ENCODE results near the gene SLC45A1.
"Not testable (repeated sequence)": the region's sequence is repeated elsewhere in the genome, so short reads cannot be mapped to it uniquely, and the experiment has no call there.

SLC45A1 gene

DNA sequence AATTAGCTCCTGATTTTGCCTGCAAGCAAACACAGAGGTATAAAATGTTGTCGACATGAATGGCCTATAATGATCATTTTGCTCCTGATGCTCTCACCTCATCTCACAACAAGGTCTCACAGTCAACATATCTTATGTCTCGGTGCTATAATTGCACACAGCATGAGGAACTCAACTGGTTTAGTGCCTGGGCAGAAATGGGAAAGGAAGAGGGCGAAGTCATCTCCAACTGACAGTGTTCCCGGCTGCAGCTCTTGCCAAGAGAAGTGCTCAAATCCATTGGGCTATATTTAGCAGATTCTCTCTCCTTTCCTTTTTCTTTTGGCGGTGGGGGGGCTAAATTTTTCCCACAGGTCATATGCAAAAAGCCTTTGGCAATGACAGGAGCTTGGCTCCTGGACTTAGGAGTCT is 53.0 kb downstream of the SLC45A1 start:
- no peak overlapping the region for H3K27ac Mint-ChIP-seq
- H3K36me3 Mint-ChIP-seq, result peaks cover 21 to 32% of the 10 kb centered on the region in 2 donors
- H3K27me3 Mint-ChIP-seq, result no peaks in the 10 kb centered on the region
- H3K9me3 Mint-ChIP-seq, result no peaks in the 10 kb centered on the region
- no peak for ATAC-seq (replicated peaks)
- peaks cover 39 to 67% of the 10 kb centered on the region in 2 donors for H3K4me1 Mint-ChIP-seq
- no peak for DNase-seq
- no peak overlapping the region for H3K4me3 Mint-ChIP-seq

DNA sequence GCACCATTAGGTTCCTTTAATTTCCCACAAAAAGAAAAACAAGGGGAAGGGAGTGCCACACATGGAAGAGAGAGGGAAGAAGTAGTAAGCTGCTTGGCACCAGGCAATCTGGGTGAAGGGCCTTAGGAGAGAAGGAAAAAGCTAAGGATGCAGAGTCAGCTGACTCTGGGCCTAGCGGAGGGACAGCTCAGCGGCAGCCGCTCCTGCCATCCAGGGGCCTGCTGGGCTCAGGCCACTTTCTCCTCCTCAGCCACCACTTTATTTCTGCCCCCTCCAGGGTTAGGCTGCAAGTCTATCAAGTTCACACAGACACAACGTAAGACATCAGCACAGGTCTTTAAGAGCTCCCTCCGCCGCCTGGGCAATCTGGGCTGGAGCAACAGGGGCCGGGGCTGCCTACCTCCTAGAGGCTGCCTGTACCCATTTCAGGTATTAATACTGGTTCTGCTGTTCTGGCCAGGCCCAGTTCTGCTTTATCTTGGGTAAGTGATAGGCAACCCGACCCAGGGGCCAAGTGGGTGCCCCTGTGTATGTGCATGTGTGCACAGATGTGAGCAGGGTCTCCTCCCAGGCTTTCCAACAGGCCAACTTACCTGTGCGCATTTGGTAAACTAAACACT is 53.6 kb downstream of the SLC45A1 start:
- no peak for ATAC-seq (replicated peaks)
- H3K27me3 Mint-ChIP-seq, result no peaks in the 10 kb centered on the region
- peak overlapping the region; percentile 62 for H3K27ac Mint-ChIP-seq
- peaks cover 41 to 67% of the 10 kb centered on the region in 2 donors for H3K4me1 Mint-ChIP-seq
- H3K36me3 Mint-ChIP-seq, result peaks cover 18 to 32% of the 10 kb centered on the region in 2 donors
- no peak for DNase-seq
- H3K9me3 Mint-ChIP-seq, result no peaks in the 10 kb centered on the region
- H3K4me3 Mint-ChIP-seq, result no peak overlapping the region

GRCh38 chr1:8373125-8373524 is 55.2 kb downstream of the SLC45A1 start:
- ATAC-seq (replicated peaks) (no peak), DNase-seq (no peak)
- Mint-ChIP-seq H3K4me1 (peaks cover 32 to 63% of the 10 kb centered on the region in 2 donors), H3K27me3 (no peaks in the 10 kb centered on the region), H3K4me3 (no peak overlapping the region), H3K36me3 (peaks cover 18 to 31% of the 10 kb centered on the region in 2 donors), H3K9me3 (no peaks in the 10 kb centered on the region), H3K27ac (no peak overlapping the region)

DNA sequence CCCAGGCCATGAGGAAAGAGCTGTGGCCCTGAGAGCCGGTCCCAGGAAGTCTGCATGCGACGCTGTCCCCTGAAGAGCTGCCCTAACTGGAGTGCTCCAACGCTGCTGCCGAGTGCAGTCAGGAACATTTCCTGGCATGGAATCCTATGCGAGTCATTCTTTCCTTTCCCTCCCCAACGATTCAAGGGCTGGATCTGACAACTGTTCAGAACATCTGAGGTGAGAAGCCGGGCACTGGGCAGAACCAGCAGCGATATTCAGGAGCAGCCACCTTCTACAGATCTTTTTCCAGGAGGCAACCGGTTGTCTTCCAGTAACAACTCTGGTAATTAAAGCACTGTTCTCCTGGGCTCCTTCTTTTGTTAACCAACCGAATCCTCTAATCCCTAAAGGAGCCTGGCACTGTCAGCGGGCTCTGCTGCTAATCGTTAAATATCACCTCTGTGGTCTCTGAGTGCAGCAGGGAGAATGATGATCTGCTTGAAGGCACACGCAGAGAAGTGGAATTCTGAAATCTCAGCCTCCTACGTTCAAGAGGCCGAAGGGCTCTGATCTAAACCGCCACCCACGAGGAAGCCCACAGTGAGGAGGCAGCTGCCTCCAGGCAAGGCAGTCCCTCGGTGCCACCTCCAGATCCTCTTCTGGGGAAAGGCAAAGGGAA is 55.8 kb downstream of the SLC45A1 start:
- Mint-ChIP-seq H3K27me3 (no peaks in the 10 kb centered on the region), H3K27ac (peak overlapping the region; percentile 73), H3K36me3 (peaks cover 18 to 35% of the 10 kb centered on the region in 2 donors), H3K4me1 (peaks cover 35 to 67% of the 10 kb centered on the region in 2 donors), H3K4me3 (no peak overlapping the region), H3K9me3 (no peaks in the 10 kb centered on the region)
- ATAC-seq (replicated peaks), result no peak
- no peak for DNase-seq

DNA sequence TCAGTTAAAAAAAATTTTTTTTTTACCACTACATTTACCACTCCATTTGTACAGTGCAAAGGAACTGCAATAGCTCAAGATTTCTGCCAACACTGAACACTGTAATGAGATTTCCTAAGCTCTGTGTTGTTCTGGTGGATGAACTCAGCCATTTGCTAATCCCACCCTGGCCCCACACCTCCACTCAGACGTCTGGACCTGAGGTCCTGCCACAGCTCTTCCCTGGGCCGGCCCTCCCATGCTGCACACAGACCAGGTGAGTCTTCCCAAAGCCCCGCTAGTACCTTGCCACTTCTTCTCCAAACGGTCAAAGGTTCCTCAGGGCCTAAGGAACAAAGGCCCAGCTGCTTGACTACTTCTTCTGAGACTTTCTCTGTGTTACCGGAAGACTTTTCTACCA is 56.4 kb downstream of the SLC45A1 start:
- Mint-ChIP-seq H3K27me3 (no peaks in the 10 kb centered on the region), H3K4me1 (peaks cover 37 to 74% of the 10 kb centered on the region in 2 donors), H3K27ac (peak overlapping the region; percentile 91), H3K36me3 (peaks cover 19 to 39% of the 10 kb centered on the region in 2 donors), H3K4me3 (no peak overlapping the region), H3K9me3 (no peaks in the 10 kb centered on the region)
- DNase-seq (no peak), ATAC-seq (replicated peaks) (no peak)

GRCh38 chr1:8374812-8375211 is 56.9 kb downstream of the SLC45A1 start:
- Mint-ChIP-seq H3K27ac (peak overlapping the region; percentile 91), H3K4me1 (peaks cover 38 to 78% of the 10 kb centered on the region in 2 donors), H3K4me3 (peak overlapping the region in 1 of 2 donors; percentile 23)

DNA sequence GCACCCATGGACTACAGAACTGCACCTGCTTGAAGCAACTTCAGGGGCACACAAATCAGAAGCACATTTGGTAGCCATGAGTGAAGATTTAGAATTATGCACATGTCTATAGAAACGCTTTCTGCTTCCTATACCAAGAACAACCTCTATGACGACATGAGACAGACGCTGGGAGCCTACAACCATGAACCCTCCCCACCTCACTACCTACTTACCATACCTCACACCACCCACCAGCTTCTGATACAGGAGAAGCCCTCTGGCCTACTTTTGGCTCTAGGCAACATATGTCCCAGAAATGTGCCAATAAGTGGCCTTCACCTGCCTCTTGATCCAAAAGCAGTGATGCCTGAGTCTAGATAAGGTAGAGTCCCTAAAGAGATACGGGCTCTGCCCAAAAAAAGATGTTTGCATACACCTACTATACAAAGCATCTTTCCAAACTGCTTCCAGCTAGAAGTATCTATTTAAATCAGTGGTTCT is 58.5 kb downstream of the SLC45A1 start:
- ATAC-seq (replicated peaks) (no peak), DNase-seq (no peak)
- no peaks in the 10 kb centered on the region for H3K9me3 Mint-ChIP-seq
- H3K4me1 Mint-ChIP-seq, result peaks cover 37 to 69% of the 10 kb centered on the region in 2 donors
- H3K36me3 Mint-ChIP-seq, result peaks cover 19 to 34% of the 10 kb centered on the region in 2 donors
- H3K27me3 Mint-ChIP-seq, result no peaks in the 10 kb centered on the region
- no peak overlapping the region for H3K4me3 Mint-ChIP-seq
- H3K27ac Mint-ChIP-seq, result peak overlapping the region; percentile 9

More at GRCh38 chr1:8374812-8375211, 56.9 kb downstream of the SLC45A1 start:
- DNase-seq (no peak), ATAC-seq (replicated peaks) (no peak)
- Mint-ChIP-seq H3K27me3 (no peaks in the 10 kb centered on the region), H3K9me3 (no peaks in the 10 kb centered on the region), H3K36me3 (peaks cover 20 to 39% of the 10 kb centered on the region in 2 donors)

- Mint-ChIP-seq H3K4me3 (no peak overlapping the region), H3K27me3 (no peaks in the 10 kb centered on the region), H3K36me3 (peaks cover 16 to 34% of the 10 kb centered on the region in 2 donors), H3K27ac (peak overlapping the region; percentile 42), H3K4me1 (peaks cover 41 to 68% of the 10 kb centered on the region in 2 donors), H3K9me3 (no peaks in the 10 kb centered on the region)
- ATAC-seq (replicated peaks) (no peak), DNase-seq (no peak)
Measured at GRCh38 chr1:8377271-8377981, 59.5 kb downstream of the SLC45A1 start.

DNA sequence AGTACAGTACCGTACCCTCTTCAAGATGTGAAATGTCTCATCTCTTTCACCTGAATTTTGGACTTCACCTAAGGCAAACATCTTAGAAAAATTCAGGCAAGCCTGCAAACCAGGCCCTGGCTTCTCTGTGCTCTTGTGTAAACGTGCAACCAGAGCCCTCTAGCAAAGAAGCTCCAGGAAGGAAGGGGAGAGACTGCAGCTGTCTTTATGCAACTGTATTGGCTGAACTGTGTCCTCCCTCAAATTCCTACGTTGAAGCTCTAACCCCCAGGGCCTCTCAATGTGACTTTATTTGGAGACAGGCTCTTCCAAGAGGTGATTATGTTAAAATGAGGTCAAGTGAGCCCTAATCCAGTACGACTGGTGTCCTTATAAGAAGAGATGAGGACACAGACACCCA is 60.3 kb downstream of the SLC45A1 start:
- ATAC-seq (replicated peaks) (no peak), DNase-seq (no peak)
- Mint-ChIP-seq H3K4me3 (no peak overlapping the region), H3K27me3 (no peaks in the 10 kb centered on the region), H3K4me1 (peaks cover 44 to 75% of the 10 kb centered on the region in 2 donors), H3K9me3 (no peaks in the 10 kb centered on the region), H3K36me3 (peaks cover 19 to 37% of the 10 kb centered on the region in 2 donors), H3K27ac (peak overlapping the region; percentile 81)

- Mint-ChIP-seq H3K36me3 (peaks cover 22 to 38% of the 10 kb centered on the region in 2 donors), H3K27ac (peak overlapping the region; percentile 81), H3K27me3 (no peaks in the 10 kb centered on the region), H3K4me1 (peaks cover 46 to 75% of the 10 kb centered on the region in 2 donors), H3K9me3 (no peaks in the 10 kb centered on the region), H3K4me3 (no peak overlapping the region)
- ATAC-seq (replicated peaks) (no peak), DNase-seq (no peak)
Measured at GRCh38 chr1:8378981-8379470, 61.1 kb downstream of the SLC45A1 start.

DNA sequence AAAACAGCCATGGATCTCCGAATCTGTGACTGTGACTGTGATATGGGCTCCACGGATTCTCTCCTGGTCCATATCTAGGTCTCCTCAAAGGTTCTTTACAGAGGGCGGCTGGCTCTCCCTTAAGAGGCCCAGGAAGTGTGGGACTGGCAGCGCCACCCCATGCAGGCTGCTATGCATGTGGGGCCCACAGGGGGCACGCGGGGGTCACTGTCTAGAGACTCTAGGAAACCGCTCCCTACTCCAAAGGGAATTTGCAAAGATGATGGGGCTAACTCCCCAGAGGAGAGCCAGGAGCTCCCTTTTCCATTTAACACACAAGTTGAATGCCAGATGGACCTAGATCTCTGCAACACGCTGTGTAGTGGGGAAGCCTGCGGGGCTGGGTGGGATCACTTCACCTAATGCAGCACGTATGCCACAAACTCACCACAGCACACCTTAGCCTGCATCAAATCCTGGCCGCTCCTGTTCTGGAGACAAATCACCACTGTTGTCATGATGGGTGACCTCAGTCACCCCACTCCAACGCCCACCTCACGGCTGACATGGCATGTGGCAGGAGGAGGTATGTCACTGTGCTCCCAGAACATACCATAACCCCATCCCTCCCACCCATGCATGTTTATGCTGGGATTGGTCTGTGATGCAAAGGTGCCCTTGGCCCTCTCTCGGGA is 61.7 kb downstream of the SLC45A1 start:
- peaks cover 44 to 75% of the 10 kb centered on the region in 2 donors for H3K4me1 Mint-ChIP-seq
- no peak overlapping the region for H3K27ac Mint-ChIP-seq
- ATAC-seq (replicated peaks), result no peak

DNA sequence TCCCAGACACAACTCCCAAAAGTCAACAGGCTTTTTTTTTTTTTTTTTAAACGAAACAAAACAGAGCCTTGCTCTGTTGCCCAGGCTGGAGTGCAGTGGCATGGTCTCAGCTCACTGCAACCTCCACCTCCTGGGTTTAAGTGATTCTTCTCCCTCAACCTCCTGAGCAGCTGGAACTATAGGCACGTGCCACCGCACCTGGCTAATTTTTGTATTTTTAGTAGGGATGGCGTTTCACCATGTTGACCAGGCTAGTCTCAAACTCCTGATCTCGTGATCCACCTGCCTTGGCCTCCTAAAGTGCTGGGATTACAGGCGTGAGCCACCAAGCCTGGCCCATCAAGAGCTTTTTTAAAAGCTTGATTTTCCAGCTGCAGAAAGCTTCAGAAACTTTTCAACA is 62.4 kb downstream of the SLC45A1 start:
- not testable (repeated sequence) for H3K9me3 Mint-ChIP-seq; ATAC-seq (replicated peaks); H3K4me3 Mint-ChIP-seq; H3K27me3 Mint-ChIP-seq; H3K27ac Mint-ChIP-seq; DNase-seq
- Mint-ChIP-seq H3K4me1 (peaks cover 45 to 77% of the 10 kb centered on the region in 2 donors), H3K36me3 (peaks cover 15 to 39% of the 10 kb centered on the region in 2 donors)

More for the DNA sequence above, 61.7 kb downstream of the SLC45A1 start:
- peaks cover 18 to 36% of the 10 kb centered on the region in 2 donors for H3K36me3 Mint-ChIP-seq
- no peak for DNase-seq
- H3K27me3 Mint-ChIP-seq, result no peaks in the 10 kb centered on the region
- no peak overlapping the region for H3K4me3 Mint-ChIP-seq
- no peaks in the 10 kb centered on the region for H3K9me3 Mint-ChIP-seq

- DNase-seq (no peak), ATAC-seq (replicated peaks) (no peak)
- peaks cover 43 to 77% of the 10 kb centered on the region in 2 donors for H3K4me1 Mint-ChIP-seq
- H3K9me3 Mint-ChIP-seq, result no peaks in the 10 kb centered on the region
- no peak overlapping the region for H3K27ac Mint-ChIP-seq
- H3K27me3 Mint-ChIP-seq, result no peaks in the 10 kb centered on the region
- H3K36me3 Mint-ChIP-seq, result peaks cover 17 to 38% of the 10 kb centered on the region in 2 donors
- no peak overlapping the region for H3K4me3 Mint-ChIP-seq
Measured at GRCh38 chr1:8381618-8382017, 63.7 kb downstream of the SLC45A1 start.

DNA sequence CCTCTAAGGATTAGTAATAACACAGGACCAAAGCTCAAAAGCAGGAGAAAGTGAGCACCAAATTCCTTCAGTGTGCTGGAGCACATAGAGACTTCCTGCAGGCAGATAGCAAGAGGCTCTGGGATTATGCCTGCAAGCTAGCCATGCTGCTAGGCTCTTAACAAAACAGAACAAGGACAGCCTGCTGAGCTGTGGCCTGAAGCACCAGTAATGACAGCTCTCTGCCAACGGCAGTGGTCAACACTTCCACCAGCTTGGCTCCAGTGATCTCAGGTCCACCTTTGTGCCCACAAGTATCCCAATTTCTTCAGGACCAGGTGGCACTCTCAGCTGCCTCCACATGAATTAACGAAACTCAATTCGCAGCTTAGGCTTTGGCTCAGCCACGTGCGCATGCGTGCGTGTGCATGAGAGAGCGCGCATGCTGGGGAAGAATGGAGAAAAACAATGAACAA is 64.2 kb downstream of the SLC45A1 start:
- ATAC-seq (replicated peaks), result no peak
- no peak for DNase-seq
- peaks cover 18 to 42% of the 10 kb centered on the region in 2 donors for H3K36me3 Mint-ChIP-seq
- H3K27me3 Mint-ChIP-seq, result no peaks in the 10 kb centered on the region
- H3K4me3 Mint-ChIP-seq, result peak overlapping the region in 1 of 2 donors; percentile 14
- H3K9me3 Mint-ChIP-seq, result no peaks in the 10 kb centered on the region
- peaks cover 47 to 81% of the 10 kb centered on the region in 2 donors for H3K4me1 Mint-ChIP-seq
- H3K27ac Mint-ChIP-seq, result peak overlapping the region; percentile 20
